Neural crest cell (in vitro differentiated cells): Measurements from ENCODE around the gene FOXN1. TPM values are rescaled to one million over a fixed set of nuclear protein-coding genes. Genes with fewer than 3 reads are reported as not detected.

ENCODE experiments used
- DNase-seq: peaks from one replicate; pipeline ENCODE4 v3.0.0; 2021; ENCODE audit warnings: low read depth, mixed read lengths, low spot score
- H3K27ac Mint-ChIP-seq: one replicate; pipeline ENCODE4 v1.8.0; 2021; ENCODE audit warnings: mild to moderate bottlenecking, mixed read lengths; ENCODE audit not compliant: unreplicated experiment
- H3K27me3 Mint-ChIP-seq: 2 replicates; pipeline ENCODE4 v1.8.0; 2021; ENCODE audit warnings: low read depth, mild to moderate bottlenecking, mixed read lengths
- H3K36me3 Mint-ChIP-seq: 2 replicates; pipeline ENCODE4 v1.8.0; 2021; ENCODE audit warnings: low read depth, mild to moderate bottlenecking, mixed read lengths
- H3K4me1 Mint-ChIP-seq: 2 replicates; pipeline ENCODE4 v1.8.0; 2021; ENCODE audit warnings: mixed read lengths
- H3K4me3 Mint-ChIP-seq: one replicate; pipeline ENCODE4 v1.8.0; 2021; ENCODE audit warnings: mild to moderate bottlenecking, mixed read lengths
- H3K9me3 Mint-ChIP-seq: 2 replicates; pipeline ENCODE4 v1.8.0; 2021; ENCODE audit warnings: mixed read lengths
- CTCF ChIP-seq: fragments of 200-600 bp; sonication (generic); conservative IDR thresholded peaks from 2 replicates; pipeline ENCODE4 v1.5.0; 2021; ENCODE audit warnings: antibody characterized with exemption, mild to moderate bottlenecking
- total RNA-seq: library from RNA; stranded (reverse); gene quantifications from 2 replicates; pipeline ENCODE4 v1.2.1, GENCODE V29; 2021

The FOXN1 gene
- total RNA-seq, 1 donor from 2014 or later, result not detected

- no peak for DNase-seq
- H3K4me1 Mint-ChIP-seq, result no peaks in the 10 kb centered on the region
- H3K27me3 Mint-ChIP-seq, result peaks cover 11% of the 10 kb centered on the region
- no peaks in the 10 kb centered on the region for H3K36me3 Mint-ChIP-seq
- no peak overlapping the region for H3K27ac Mint-ChIP-seq
- no peak for TF ChIP-seq CTCF
- H3K4me3 Mint-ChIP-seq, result no peak overlapping the region
- no peaks in the 10 kb centered on the region for H3K9me3 Mint-ChIP-seq
Observed at GRCh38 chr17:28471531-28472342, 34.4 kb upstream of the FOXN1 start.

DNA sequence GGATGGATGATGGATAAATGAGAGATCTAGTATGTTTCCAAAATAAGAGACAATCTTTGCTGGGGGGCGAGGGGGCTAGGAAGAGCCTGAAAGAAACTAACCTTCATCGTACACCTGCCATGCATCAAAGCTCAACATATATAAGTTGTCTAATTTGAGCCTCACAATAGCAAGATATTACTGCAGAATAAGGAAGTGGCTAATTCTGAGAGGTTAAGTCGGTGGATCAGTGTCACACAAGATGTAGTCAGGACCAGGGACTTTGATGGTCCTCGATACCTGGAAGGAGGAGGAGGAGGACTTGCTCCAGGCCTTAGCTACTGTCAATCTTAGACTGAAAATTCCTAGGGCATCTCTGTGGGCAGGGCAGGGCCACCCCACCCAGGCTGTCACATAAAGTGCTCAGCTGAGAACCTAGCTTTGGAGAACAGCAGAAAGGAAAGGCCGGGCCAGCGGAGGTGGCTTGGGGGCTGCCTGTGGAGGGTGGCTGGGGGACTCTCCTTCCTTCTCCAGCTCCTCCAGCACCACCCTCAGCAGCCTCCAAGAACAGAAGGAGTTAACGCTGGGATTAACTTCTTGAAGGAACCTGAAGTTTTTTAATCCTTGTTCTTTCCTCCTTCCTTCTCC lies 33.2 kb upstream of the FOXN1 start:
- TF ChIP-seq CTCF, result no peak
- Mint-ChIP-seq H3K27me3 (peaks cover 7% of the 10 kb centered on the region), H3K4me1 (no peaks in the 10 kb centered on the region), H3K9me3 (no peaks in the 10 kb centered on the region), H3K27ac (no peak overlapping the region), H3K4me3 (no peak overlapping the region), H3K36me3 (no peaks in the 10 kb centered on the region)
- no peak for DNase-seq

- Mint-ChIP-seq H3K27ac (no peak within 1 kb of the TSS), H3K9me3 (no peaks in the 10 kb centered on the region), H3K36me3 (no peaks in the 10 kb centered on the region), H3K4me1 (no peaks in the 10 kb centered on the region), H3K27me3 (peaks cover 4% of the 10 kb centered on the region), H3K4me3 (no peak within 1 kb of the TSS)
- DNase-seq, result no peak
- no peak for TF ChIP-seq CTCF
Observed at GRCh38 chr17:28473542-28473941, 32.6 kb upstream of the FOXN1 start, which contains the start of gene SLC13A2. SLC13A2 (plus strand) TSS chr17:28473644; CDS start chr17:28473713, 69 bp downstream.

DNA sequence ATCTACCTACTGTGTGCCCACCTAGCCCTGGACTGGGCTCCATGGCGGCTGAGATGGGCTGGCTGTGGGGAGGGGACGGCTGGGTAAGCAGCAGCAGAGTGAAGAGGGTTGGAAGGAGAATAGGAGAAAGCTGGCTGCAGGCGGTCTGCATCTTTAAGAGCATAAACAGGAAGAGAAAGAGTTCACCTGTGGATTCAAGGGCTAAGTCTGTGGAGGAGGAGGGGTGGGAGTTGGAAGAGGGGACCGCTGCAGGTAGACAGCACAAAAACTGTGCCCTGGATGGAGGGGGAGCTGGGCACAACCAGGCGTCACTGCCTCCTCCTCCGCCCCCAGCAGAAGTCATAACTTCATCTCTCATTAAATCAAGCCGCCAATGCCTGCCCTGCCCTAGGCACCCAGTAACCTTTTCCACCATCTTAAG lies 32.0 kb upstream of the FOXN1 start:
- Mint-ChIP-seq H3K27me3 (no peaks in the 10 kb centered on the region), H3K9me3 (no peaks in the 10 kb centered on the region), H3K27ac (no peak overlapping the region), H3K4me1 (no peaks in the 10 kb centered on the region), H3K36me3 (no peaks in the 10 kb centered on the region), H3K4me3 (no peak overlapping the region)
- TF ChIP-seq CTCF, result no peak
- no peak for DNase-seq

DNA sequence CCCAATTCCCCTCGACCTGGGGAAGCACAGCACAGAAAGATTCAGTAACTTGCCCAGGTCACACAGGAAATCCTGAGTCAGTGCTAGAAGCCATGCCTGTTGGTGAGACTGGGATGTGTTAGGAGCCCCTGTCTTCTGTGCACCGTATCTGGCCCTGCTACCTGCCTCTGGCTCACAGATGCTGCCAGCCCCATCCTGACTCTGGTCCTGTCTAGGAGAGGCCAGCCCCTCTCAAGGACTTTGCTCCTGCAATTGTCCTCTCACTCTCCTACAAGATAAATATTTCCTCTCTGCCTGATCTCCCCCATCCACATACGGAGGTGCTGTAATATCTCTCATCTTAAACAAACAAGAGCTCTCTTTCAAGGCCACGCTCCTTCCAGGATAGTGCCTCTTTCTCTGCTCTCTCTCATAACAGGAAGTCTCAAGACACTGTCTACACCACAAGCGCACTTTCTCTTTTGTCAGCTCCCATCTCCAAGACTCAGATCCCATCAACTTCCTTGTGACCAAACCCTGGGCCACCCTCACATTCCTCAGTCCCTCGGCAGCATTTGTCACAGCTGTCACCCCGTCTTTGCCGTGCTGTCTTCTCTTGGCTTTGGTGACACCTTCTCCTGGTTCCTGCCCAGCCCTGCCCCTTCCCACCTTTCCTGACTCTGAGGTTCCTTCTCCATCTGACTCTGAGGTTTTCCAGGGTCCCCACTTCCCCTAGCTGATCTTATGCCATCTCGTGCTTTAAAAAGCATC lies 30.8 kb upstream of the FOXN1 start:
- DNase-seq, result no peak
- Mint-ChIP-seq H3K4me3 (no peak overlapping the region), H3K36me3 (no peaks in the 10 kb centered on the region), H3K4me1 (no peaks in the 10 kb centered on the region), H3K27ac (no peak overlapping the region), H3K9me3 (no peaks in the 10 kb centered on the region), H3K27me3 (no peaks in the 10 kb centered on the region)
- no peak for TF ChIP-seq CTCF
